Osteocyte (in vitro differentiated cells): ENCODE data around the gene FADS1. TPM values are rescaled to one million over a fixed set of nuclear protein-coding genes. Genes with fewer than 3 reads are reported as not detected.

Experiments
- DNase-seq: peaks from one replicate; pipeline ENCODE4 v3.0.0; 2021; ENCODE audit warnings: mixed read lengths; ENCODE audit not compliant: unreplicated experiment; ENCODE audit errors: extremely low spot score
- H3K27ac Mint-ChIP-seq: one replicate; pipeline ENCODE4 v1.8.0; 2021; ENCODE audit warnings: mild to moderate bottlenecking, mixed read lengths; ENCODE audit not compliant: unreplicated experiment
- H3K27me3 Mint-ChIP-seq: one replicate; pipeline ENCODE4 v1.8.0; 2021; ENCODE audit warnings: mixed read lengths; ENCODE audit not compliant: unreplicated experiment
- H3K36me3 Mint-ChIP-seq: one replicate; pipeline ENCODE4 v1.8.0; 2021; ENCODE audit warnings: mixed read lengths; ENCODE audit not compliant: unreplicated experiment
- H3K4me1 Mint-ChIP-seq: one replicate; pipeline ENCODE4 v1.8.0; 2021; ENCODE audit warnings: mixed read lengths; ENCODE audit not compliant: unreplicated experiment
- H3K4me3 Mint-ChIP-seq: one replicate; pipeline ENCODE4 v1.8.0; 2021; ENCODE audit warnings: mild to moderate bottlenecking, moderate library complexity, mixed read lengths; ENCODE audit not compliant: unreplicated experiment
- H3K9me3 Mint-ChIP-seq: one replicate; pipeline ENCODE4 v1.8.0; 2021; ENCODE audit warnings: mixed read lengths; ENCODE audit not compliant: unreplicated experiment
- CTCF ChIP-seq: fragments of 200-600 bp; sonication (generic); IDR thresholded peaks from 2 replicates; pipeline ENCODE4 v1.5.0; 2021; ENCODE audit warnings: antibody characterized with exemption, mild to moderate bottlenecking, moderate library complexity
- total RNA-seq: library from RNA; stranded (reverse); gene quantifications from 2 replicates; pipeline ENCODE4 v1.2.1, GENCODE V29; 2021

FADS1 gene
- total RNA-seq, 1 donor from 2014 or later, result 76.0 TPM

- Mint-ChIP-seq H3K4me3 (no peak overlapping the region), H3K9me3 (no peaks in the 10 kb centered on the region), H3K27me3 (no peaks in the 10 kb centered on the region), H3K4me1 (peaks cover 5% of the 10 kb centered on the region), H3K27ac (no peak overlapping the region), H3K36me3 (no peaks in the 10 kb centered on the region)
- TF ChIP-seq CTCF, result no peak
- DNase-seq, result no peak
Measured at GRCh38 chr11:61771985-61772455, 44.8 kb downstream of the FADS1 start.

GRCh38 chr11:61771195-61771894, 45.5 kb downstream of the FADS1 start:
- Mint-ChIP-seq H3K27me3 (no peaks in the 10 kb centered on the region), H3K4me3 (no peak overlapping the region), H3K36me3 (no peaks in the 10 kb centered on the region), H3K27ac (no peak overlapping the region), H3K9me3 (no peaks in the 10 kb centered on the region), H3K4me1 (peaks cover 5% of the 10 kb centered on the region)
- DNase-seq, result no peak
- TF ChIP-seq CTCF, result no peak

DNA sequence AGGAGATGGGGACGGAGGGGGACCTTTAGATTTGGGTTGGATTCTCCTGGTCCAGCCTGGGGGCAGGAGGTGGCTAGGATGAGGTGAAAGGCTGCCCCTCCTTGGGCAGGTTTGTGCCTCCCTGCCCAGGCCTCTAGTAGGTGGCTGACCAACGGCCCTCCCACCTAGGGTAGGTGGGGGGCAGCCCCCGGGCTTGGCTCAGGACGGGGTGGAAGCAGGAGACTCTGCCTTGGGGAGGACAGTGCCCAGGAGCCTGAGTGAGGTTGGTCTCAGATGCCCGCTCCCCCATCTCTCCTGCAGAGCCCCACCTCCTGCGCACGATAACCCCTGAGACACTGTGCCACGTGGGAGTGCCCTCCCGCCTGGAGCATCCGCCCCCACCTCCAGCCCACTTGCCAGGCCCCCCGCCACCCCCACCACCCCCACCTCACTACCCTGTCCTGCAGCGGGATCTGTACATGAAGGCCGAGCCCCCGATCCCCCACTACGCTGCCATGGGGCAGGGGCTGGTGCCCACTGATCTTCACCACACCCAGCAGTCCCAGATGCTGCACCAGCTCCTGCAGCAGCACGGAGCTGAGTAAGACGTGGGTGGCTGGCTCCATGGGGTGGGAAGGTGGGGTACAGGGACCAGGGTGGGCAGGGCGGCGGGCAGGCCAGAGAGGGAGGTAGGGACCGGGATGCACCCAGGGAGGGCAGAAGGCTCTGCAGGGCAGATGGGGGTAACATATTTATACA, 46.7 kb downstream of the FADS1 start:
- Mint-ChIP-seq H3K36me3 (no peaks in the 10 kb centered on the region), H3K4me1 (peaks cover 5% of the 10 kb centered on the region), H3K4me3 (no peak overlapping the region), H3K9me3 (no peaks in the 10 kb centered on the region), H3K27me3 (no peaks in the 10 kb centered on the region), H3K27ac (no peak overlapping the region)
- no peak for TF ChIP-seq CTCF
- DNase-seq, result no peak

GRCh38 chr11:61769169-61769920, 47.5 kb downstream of the FADS1 start:
- Mint-ChIP-seq H3K27ac (no peak overlapping the region), H3K4me1 (peaks cover 5% of the 10 kb centered on the region), H3K4me3 (no peak overlapping the region), H3K9me3 (no peaks in the 10 kb centered on the region), H3K36me3 (no peaks in the 10 kb centered on the region), H3K27me3 (no peaks in the 10 kb centered on the region)
- no peak for DNase-seq
- TF ChIP-seq CTCF, result no peak
